ENCODE measurements around the gene APBA1.

- TF ChIP-seq, protein P1, sequence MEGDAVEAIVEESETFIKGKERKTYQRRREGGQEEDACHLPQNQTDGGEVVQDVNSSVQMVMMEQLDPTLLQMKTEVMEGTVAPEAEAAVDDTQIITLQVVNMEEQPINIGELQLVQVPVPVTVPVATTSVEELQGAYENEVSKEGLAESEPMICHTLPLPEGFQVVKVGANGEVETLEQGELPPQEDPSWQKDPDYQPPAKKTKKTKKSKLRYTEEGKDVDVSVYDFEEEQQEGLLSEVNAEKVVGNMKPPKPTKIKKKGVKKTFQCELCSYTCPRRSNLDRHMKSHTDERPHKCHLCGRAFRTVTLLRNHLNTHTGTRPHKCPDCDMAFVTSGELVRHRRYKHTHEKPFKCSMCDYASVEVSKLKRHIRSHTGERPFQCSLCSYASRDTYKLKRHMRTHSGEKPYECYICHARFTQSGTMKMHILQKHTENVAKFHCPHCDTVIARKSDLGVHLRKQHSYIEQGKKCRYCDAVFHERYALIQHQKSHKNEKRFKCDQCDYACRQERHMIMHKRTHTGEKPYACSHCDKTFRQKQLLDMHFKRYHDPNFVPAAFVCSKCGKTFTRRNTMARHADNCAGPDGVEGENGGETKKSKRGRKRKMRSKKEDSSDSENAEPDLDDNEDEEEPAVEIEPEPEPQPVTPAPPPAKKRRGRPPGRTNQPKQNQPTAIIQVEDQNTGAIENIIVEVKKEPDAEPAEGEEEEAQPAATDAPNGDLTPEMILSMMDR (conservative IDR thresholded peaks at IDR 0.05), result no peak
- no peak for TF ChIP-seq ZFX (IDR thresholded peaks at IDR 0.05)
Observed at GRCh38 chr9:69559126-69559525, 113.0 kb downstream of the APBA1 start.

All from C4-2B (cell line).